HG03354 (cell line): ENCODE data around the gene OR6B3.
A peak's percentile ranks its signal among the peaks of the same experiment; 100 is the strongest.

Source experiments
- ATAC-seq: cut with Tn5 transposase; IDR thresholded peaks from one replicate; pipeline ENCODE4 v1.9.1; 2021; ENCODE audit warnings: mild to moderate bottlenecking; ENCODE audit not compliant: unreplicated experiment, poor library complexity, severe bottlenecking

OR6B3 gene

GRCh38 chr2:240053173-240054155 is at the start of gene OR6B3:
Gene OR6B3 (minus strand): TSS chr2:240053521.
- ATAC-seq, result no peak

DNA sequence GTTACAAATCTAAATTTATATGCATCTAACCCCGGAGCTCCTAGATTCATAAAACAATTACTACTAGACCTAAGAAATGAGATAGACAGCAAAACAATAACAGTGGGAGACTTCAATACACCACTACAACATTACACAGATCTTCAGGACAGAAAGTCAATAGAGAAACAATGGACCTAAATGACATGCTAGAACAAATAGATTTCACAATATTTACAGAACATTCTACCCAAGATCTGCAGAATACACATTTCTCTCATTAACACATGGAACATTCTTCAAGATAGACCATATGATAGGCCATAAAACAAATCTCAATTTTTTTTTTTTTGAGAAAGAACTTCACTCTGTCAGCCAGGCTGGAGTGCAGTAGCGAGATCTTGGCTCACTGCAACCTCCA is 45.0 kb upstream of the OR6B3 start:
- no peak for ATAC-seq

- ATAC-seq, result no peak
Measured at GRCh38 chr2:240095556-240096523, 42.5 kb upstream of the OR6B3 start.

- ATAC-seq, result no peak
Measured at GRCh38 chr2:240089306-240089705, 36.0 kb upstream of the OR6B3 start.

GRCh38 chr2:240086563-240086962 is 33.2 kb upstream of the OR6B3 start:
- ATAC-seq, result no peak

DNA sequence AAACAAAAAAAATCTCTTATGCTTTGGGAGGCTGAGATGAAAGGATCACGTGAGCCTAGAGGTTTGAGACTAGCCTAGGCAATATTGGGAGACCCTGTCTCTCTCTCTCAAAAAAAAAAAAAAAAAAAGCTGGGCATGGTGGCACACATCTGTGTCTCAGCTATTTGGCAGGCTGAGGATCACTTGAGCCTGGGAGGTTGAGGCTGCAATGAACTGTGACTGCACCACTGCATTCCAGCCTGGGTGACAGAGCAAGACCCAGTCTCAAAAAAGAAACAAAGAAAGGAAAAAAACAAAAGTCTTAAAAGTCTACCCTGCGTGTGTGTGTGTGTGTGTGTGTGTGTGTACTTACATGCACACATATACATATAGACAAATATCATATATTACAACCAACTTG is 25.3 kb upstream of the OR6B3 start:
- no peak for ATAC-seq

GRCh38 chr2:240077442-240077841 is 24.1 kb upstream of the OR6B3 start:
- ATAC-seq, result no peak

- no peak for ATAC-seq
Measured at GRCh38 chr2:240074545-240074944, 21.2 kb upstream of the OR6B3 start.

GRCh38 chr2:240070907-240071306 is 17.6 kb upstream of the OR6B3 start:
- ATAC-seq, result no peak

DNA sequence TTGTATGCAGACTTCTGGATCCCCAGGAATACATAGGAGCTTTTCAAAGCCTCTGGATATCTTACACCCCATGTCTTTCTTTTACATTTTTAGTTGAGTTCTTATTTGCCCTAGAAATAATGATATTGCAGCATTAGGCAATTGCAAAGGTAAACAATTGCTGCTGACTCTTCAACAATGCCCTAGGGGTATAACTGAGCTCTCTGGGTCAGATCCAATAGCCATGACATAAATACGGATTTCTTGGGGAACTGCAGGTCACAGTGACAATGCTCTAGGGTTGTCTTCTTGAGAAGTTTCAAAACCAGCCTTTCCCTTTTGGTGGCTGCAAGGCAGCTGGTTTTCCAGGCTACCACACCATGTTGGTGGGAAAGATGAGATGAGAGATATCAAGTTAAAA is 16.5 kb upstream of the OR6B3 start:
- ATAC-seq, result no peak

- no peak for ATAC-seq
Measured at GRCh38 chr2:240068193-240068592, 14.9 kb upstream of the OR6B3 start.

DNA sequence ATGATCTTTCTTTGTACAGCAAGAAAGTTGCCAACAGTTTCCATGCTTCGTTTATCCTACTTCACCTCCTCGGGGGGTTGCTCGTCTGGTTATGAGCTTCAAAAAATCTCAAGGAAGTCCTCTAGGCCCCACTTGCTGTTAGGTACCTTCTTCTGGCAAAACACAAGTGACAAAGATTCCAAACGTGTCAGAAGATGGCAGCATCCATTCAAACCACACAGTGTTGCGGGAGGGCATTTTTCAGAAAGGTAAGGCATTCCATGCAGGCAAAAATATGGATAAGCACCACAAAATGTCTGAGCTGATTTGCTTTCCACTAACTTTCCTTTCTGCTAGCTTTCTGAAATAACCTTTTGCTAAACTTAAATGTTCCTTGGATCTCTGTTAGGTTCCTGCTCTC is 13.2 kb upstream of the OR6B3 start:
- ATAC-seq, result no peak

DNA sequence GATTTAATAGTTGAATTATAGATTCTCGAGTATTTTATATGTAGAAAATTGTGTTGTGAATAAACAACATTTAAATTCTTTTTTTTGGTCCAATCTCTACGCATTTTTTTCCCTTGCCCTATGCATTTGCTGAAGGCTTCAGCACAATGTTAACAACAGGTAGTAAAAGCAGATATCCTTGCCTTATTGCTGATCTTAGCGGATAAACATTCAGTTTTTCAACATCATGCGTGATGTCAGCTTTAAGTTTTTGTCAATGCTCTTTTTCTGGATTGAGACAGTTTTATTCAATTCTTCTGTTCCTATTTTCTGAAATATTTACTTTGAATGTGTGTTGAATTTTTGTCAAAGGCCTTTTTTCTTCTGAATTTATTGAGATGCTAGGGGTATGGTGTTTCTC is 11.6 kb upstream of the OR6B3 start:
- no peak for ATAC-seq

- ATAC-seq, result peak; percentile 51
Measured at GRCh38 chr2:240060977-240061591, 7.8 kb upstream of the OR6B3 start.

DNA sequence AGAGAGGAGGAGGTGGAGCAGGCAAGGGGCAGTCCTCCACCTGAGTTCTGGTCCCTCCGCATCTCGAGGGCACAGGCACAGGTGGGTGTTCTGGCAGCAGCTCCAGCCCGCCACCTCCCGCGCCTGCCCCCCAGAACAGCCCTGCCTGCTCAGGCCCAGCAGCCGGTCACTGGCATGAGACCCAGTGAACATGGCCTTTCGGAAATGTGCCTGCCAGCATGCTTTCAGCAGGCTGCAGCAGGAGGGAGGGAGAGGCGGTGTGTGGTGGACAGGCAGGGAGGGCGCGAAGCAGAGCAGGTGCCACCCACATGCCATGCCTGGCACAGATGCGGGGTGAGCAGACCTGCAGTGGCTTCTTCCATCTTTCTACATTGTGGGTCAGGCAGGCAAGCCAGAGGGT is 3.4 kb upstream of the OR6B3 start:
- ATAC-seq, result no peak

DNA sequence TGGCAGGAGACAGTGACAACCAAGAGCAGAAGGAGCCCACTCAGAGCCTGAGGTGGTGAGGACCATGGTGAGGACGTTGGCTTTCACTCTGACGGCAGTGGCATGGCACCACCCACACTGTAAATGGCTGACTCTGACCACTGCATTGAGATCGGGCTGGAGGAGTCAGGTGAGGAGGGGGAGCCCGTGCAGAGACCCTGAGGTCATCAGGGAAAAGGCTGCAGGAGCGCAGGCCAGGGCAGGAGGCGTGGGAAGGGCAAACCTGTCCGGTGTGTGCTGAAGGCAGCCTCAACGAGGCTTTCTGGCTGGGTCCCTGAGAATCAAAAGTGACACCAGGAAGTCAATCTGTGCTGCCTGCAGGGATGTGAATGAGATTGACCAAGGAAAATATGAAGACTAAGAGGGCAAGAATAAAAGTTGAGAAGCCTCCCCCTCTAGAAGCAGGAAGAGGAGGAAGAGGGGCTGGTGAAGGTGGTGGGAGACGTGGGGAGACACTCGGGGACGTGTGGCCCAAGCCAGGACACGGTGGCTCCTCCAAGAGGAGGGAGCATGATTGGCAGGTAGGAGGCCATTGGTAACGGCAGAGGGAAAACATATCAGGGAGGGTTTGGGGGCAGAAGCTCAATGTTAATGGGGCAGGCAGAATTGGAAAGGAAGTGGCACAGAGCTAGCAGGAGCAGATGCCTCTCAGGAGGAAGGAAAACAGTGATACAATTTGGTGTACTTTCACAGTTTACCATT is 2.0 kb upstream of the OR6B3 start:
- ATAC-seq, result no peak

DNA sequence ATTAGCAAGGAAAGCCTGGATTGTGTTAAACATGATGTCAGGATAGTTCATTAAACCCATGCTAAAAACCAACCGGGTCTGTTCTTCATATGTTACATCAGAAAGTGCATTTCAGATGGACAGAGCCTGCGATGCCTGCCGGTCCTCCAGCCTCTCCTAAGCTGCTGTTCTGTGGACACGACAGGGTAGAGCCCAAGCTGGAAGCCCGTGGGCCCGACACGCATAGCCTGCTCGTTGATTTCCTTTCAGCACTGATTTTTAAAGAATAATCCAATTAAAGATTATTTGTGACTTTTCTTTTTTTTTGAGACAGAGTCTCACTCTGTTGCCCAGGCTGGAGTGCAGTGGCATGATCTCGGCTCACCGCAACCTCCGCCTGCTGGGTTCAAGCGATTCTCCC is 797 bp downstream of the OR6B3 start:
- ATAC-seq, result no peak

GRCh38 chr2:240051697-240052096 is 1.6 kb downstream of the OR6B3 start:
- no peak for ATAC-seq

DNA sequence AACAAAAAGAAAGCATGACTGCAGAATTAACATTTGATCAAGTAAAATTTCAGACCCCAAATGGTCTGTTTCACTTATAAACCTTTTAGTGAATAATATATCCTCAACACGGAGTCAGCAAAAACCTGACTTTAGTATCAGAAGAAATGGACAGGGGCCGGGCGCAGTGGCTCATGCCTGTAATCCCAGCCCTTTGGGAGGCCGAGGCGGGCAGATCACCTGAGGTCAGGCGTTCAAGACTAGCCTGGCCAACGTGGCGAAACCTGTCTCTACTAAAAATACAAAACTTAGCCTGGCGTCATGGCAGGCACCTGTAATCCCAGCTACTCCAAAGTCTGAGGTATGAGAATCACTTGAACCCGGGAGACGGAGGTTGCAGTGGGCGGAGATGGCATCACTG is 3.0 kb downstream of the OR6B3 start:
- ATAC-seq, result no peak
